ENCODE results near the gene NPR3.
"Not testable (repeated sequence)": the region's sequence is repeated elsewhere in the genome, so short reads cannot be mapped to it uniquely, and the experiment has no call there.

NPR3 gene

DNA sequence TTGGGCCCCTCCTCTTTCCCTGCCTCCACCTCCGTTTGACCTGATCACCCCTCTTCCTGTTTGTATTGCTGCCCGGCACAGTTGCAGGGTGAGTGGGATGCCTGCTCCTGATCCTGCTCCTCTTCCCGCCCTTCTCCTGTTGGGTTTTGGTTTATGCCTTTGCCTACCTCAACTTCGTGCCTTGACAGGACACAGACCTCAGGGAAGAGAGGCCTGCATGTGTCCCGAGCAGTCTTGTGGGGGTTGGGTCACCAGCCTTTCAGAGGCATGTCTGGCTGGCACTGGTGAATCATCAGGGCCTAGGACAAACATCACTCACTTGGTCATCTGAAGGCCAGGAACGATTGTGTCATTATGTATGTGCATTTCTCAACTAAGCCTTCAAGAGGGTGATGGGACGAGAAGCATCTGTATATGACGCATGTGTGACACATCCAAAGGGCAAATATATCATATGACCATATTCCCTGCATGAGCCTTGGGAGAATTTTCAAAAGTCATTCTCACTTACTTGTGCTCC, 56.9 kb downstream of the NPR3 start:
- peak; percentile 90 for DNase-seq (ENCODE audit: low spot score)

- no peak for DNase-seq (ENCODE audit: low spot score)
Measured at GRCh38 chr5:32769711-32770110, 58.6 kb downstream of the NPR3 start.

- no peak for DNase-seq (ENCODE audit: low spot score)
Measured at GRCh38 chr5:32770444-32770843, 59.3 kb downstream of the NPR3 start.

GRCh38 chr5:32771037-32771436, 59.9 kb downstream of the NPR3 start:
- DNase-seq (ENCODE audit: low spot score), result no peak

DNA sequence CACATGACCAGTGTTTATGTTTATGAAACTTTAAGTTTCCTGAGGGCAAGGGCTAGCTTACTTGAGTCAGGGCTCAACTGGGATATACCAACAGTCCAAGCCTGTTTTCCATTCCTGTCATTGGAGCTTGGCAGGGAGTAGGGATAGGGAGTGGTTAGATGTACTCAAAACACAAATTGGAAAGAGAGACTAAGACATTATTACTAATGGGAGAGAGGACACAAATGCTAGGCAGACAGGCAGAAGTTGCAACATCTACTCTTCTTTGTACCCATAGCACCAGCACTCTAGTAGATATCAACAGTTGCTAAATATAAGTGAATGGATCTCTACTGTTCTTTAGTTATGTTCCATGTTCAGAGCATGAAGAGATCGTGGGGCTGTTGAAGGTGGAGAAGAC, 62.8 kb downstream of the NPR3 start:
- DNase-seq (ENCODE audit: low spot score), result no peak

- no peak for DNase-seq (ENCODE audit: low spot score)
Measured at GRCh38 chr5:32776200-32776599, 65.1 kb downstream of the NPR3 start.

- DNase-seq (ENCODE audit: low spot score), result no peak
Measured at GRCh38 chr5:32777222-32777621, 66.1 kb downstream of the NPR3 start.

DNA sequence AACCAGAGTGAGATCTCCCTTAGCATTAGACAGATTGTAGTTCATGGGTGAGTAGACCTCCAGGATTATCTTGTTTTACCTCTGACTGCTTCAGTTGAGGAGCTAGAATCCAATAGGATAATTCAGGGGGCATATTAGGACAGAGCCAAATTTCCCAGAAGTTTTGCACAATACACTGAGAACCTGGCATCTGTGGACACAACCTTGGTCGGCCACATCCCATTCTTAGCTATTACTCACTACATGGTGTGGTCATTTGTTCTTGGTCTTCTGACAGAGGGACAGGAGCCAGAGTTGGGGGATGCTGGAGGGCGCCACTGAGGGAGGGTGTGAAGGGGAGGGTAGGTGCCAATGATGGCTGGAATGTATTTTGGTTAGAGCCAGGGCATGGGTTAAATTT, 66.6 kb downstream of the NPR3 start:
- DNase-seq (ENCODE audit: low spot score), result no peak

GRCh38 chr5:32778403-32778802, 67.3 kb downstream of the NPR3 start:
- no peak for DNase-seq (ENCODE audit: low spot score)

GRCh38 chr5:32779754-32780415, 68.8 kb downstream of the NPR3 start:
- DNase-seq (ENCODE audit: low spot score), result no peak

- no peak for DNase-seq (ENCODE audit: low spot score)
Measured at GRCh38 chr5:32780508-32780919, 69.4 kb downstream of the NPR3 start.

DNA sequence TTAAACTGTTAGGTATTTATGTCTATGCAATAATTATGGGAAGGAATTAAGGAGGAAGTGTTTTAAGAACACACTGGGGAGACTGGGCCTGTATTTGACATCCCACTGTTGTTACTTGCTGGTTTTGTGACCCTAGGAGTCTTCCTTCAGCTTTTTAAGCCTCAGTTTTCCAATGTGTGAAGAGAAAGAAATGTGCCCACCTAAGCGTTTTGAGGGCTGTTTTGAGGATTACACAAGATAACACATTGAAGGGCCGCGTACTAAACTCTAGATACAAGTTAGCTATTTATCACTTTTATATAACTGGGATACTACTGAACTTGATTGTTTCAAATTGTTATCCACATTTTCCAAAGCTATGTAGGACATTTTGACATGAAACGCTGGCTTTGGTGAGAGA, 72.5 kb downstream of the NPR3 start:
- no peak for DNase-seq (ENCODE audit: low spot score)

DNA sequence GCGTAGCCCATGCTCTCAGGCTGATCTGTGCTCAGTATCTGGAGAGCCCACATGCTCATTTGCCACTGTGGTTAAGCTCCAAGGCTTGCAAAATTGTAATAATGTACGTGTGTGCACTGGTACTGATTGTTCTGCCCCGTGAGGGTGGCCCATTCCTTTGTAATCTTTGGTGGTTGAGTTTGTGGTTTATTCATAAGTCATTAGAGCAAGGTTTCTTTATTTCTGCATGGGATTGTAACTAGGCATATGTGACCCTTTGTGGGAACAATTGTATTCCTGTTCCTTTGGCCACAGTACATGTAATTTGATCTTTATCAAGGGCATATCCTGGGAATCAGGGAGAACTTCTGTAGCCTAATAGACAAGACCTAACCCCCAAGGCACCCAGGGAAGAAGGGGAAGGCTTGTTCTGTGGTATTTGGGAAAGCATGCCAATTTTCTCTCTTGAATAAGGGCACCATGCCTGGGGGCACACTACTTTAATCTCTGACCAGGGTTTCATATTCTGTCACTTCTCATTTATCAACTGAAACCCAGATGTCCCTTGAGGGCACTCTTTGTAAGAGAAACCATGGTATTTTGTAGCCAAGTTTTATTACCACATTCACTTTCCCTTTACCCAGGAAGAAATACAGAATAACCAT, 74.6 kb downstream of the NPR3 start:
- no peak for DNase-seq (ENCODE audit: low spot score)

DNA sequence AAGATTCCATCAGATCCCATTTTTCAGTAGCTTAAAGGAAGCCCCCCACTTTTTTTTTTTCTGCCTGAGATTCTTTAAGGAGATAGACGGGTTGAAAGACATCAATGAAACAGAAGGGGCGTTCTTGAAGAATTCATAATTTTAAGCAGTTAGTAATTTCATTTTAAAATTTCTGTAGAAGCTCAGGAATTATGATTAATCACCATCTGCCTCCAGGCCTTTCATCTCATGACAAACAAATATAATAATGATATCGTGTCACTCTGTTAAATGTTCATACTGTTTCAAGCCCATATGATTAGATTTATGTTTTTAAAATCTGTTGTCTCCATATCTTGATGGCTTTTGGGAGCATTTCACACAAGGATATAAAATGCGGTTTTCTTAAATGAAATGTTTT, 75.2 kb downstream of the NPR3 start:
- no peak for DNase-seq (ENCODE audit: low spot score)

- DNase-seq (ENCODE audit: low spot score), result peak; percentile 65
Measured at GRCh38 chr5:32790411-32790951, 79.4 kb downstream of the NPR3 start.

DNA sequence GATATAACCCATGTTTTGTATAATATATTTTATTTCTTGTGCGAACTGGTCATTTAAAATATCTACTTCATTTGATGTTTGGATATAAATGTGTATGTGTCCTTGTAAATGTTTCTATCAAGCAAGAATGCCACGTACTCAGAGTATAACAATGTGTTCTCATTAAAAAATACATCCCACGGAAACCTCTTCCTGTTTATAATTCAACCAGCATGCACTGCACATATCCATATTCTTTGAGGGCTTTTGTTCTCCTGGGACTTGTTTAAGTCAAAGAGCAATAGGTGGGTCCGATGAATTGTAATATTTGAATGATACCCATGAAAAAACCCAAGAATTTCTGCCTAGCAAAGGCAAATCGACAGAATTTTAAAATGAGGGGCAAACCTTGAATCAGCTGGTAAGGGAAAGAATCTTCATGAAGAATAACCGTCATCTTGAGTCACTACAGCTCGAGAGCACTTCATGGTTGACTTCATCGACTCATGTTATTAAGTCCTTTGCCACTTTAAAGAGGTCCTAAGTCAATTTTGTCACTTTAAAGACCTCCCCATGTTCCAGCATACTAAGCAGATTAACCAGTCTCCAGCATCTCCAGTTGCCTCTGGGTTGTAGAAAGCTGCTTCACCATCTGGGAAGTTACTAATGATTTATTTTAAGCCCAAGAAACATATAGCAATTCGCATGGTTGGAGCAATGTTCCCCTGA, 80.6 kb downstream of the NPR3 start:
- DNase-seq (ENCODE audit: low spot score), result no peak

DNA sequence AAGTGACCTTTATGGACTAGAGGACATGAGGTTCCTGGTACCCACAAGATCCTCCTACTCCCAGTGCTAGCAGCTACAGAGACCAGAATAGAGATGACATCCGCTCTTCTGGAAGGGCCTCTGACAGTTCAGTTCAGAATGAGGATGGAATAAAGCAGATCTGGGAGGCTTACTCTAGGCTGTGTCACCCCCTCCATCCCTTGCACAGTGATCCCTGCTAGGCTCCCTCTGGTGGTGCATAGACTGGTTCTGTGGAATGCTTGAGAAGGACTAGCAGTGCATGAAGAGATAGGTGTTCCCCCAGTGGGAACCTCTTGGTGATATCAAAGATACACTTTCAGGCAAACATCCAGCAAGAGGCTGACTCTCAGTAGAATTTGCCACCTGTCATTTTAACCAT, 83.0 kb downstream of the NPR3 start:
- DNase-seq (ENCODE audit: low spot score), result peak; percentile 60

- no peak for DNase-seq (ENCODE audit: low spot score)
Measured at GRCh38 chr5:32802764-32803163, 91.6 kb downstream of the NPR3 start.

- DNase-seq (ENCODE audit: low spot score), result no peak
Measured at GRCh38 chr5:32803656-32804055, 92.5 kb downstream of the NPR3 start.

- DNase-seq (ENCODE audit: low spot score), result not testable (repeated sequence)
Measured at GRCh38 chr5:32805462-32805861, 94.3 kb downstream of the NPR3 start.

DNA sequence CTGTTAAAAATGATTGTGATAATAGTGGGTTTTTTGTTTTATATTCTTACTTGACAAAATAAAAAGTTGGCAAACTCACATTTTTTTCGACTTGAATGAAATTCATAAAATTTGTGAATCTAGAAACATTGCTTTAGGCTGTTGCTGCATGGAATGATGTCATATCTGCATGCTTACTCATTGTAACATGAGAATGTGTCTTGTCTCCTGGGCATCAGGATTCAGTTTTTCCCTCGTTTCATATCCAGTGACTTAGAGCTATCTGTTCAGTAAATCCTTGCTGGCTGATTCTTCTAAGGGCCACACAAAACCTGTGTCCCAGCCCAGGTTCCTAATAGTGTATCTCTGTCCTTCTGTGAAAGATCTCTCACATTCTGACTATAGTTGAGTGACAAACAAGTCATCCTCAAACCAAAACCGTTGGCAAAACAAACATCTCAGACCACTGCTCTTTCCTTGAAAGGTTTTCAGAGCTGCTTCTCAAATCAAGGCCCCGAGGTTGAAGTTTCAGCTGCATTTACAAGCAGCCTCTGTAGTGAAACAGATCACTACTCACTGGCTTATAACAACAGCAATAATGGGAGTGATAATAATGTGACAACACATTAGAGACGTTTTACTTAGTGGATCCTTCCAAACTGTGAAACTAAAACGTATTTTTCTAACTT, 95.0 kb downstream of the NPR3 start:
- peak; percentile 81 for DNase-seq (ENCODE audit: low spot score)

DNA sequence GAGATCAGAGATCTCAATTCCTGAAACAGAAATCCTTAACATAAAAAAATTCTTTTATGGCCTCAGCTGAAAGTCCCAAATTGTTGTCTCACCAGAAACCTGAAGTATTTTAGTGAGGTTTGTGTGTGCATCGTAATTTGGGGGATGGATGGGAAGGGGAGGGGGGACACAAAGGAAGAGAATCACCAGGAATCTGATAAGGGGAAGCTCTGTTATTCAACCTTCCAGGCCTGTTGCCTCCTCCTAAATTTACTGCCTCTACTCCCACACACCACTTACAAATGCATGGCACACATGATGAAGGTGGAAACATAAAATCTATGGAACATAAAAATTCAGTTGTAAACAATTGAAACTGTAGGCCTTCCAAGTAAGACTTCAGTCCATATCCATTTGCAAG, 97.7 kb downstream of the NPR3 start:
- DNase-seq (ENCODE audit: low spot score), result no peak

Data from AG08395 (cell line).